ENCODE measurements around the gene TMEM59. TPM values are rescaled to one million over a fixed set of nuclear protein-coding genes. Genes with fewer than 3 reads are reported as not detected.

TMEM59 gene
- total and polyA plus RNA-seq, 2 of the 8 experiments (the other 6 are each of a cell fraction or from before 2014, with no cell fraction given) = 116 to 139 TPM

- Histone ChIP-seq H3K56ac (replicated peaks; ENCODE audit: insufficient read length, low read depth, low read length) (no peak overlapping the region), H3K14ac (ENCODE audit: insufficient read length) (no peak overlapping the region), H4K8ac (ENCODE audit: extremely low read depth, insufficient read depth, low read length) (no peak overlapping the region), H3K4me1 (replicated peaks in 1 of 4; ENCODE audit: control insufficient read depth in 3 of 4, insufficient read depth in 4 of 4, low read length in 3 of 4) (peaks cover 0 to 3% (median 0%) of the 10 kb centered on the region in 4 experiments; a peak in 1 of 7 replicates), H3K27me3 (replicated peaks in 1 of 4; ENCODE audit: control insufficient read depth in 3 of 4, extremely low read depth in 1 of 4, insufficient read depth in 3 of 4, low read length in 3 of 4) (no peaks in the 10 kb centered on the region), H3K23me2 (ENCODE audit: low read depth, low read length) (no peaks in the 10 kb centered on the region), H3K4me3 (ENCODE audit: extremely low read depth in 1 of 4, insufficient read depth in 2 of 4, low read depth in 3 of 4, low read length in 4 of 4) (no peak overlapping the region), H2BK5ac (ENCODE audit: low read depth, low read length) (no peak overlapping the region), H3K18ac (ENCODE audit: extremely low read depth, low read length) (no peak overlapping the region), H2AK5ac (ENCODE audit: low read depth, low read length) (no peak overlapping the region), H4K5ac (ENCODE audit: insufficient read length, low read depth, low read length) (no peak overlapping the region), H3K9ac (replicated peaks in 1 of 4; ENCODE audit: extremely low read depth in 1 of 4, low read depth in 3 of 4, low read length in 3 of 4) (no peak overlapping the region), H2BK120ac (replicated peaks; ENCODE audit: low read depth, low read length) (no peak overlapping the region), H3K4ac (replicated peaks; ENCODE audit: insufficient read length, low read depth, low read length) (no peak overlapping the region), H2BK12ac (ENCODE audit: low read depth, low read length) (no peak overlapping the region), H3K36me3 (ENCODE audit: control insufficient read depth in 2 of 4, insufficient read depth in 4 of 4, low read length in 3 of 4) (no peaks in the 10 kb centered on the region), H2AFZ (ENCODE audit: low read length) (no peak overlapping the region), H3K27ac (ENCODE audit: low read depth, low read length) (no peak overlapping the region), H2BK15ac (ENCODE audit: low read length) (no peak overlapping the region), H3K4me2 (ENCODE audit: insufficient read depth in 1 of 2, low read depth in 2 of 2, low read length in 2 of 2) (no peak overlapping the region), H3K79me2 (ENCODE audit: control insufficient read depth in 1 of 2, insufficient read depth in 2 of 2, low read length in 2 of 2) (no peaks in the 10 kb centered on the region), H3K79me1 (ENCODE audit: low read depth, low read length) (no peaks in the 10 kb centered on the region), H2BK20ac (ENCODE audit: low read length) (no peak overlapping the region), H3K23ac (ENCODE audit: insufficient read length) (no peak overlapping the region), H4K20me1 (replicated peaks in 1 of 2; ENCODE audit: control insufficient read depth in 1 of 2, insufficient read depth in 2 of 2, low read length in 2 of 2) (no peaks in the 10 kb centered on the region), H4K91ac (replicated peaks; ENCODE audit: insufficient read length, low read length) (no peak overlapping the region), H3K9me3 (ENCODE audit: insufficient read depth in 2 of 2, low read depth in 1 of 2, low read length in 1 of 2) (no peaks in the 10 kb centered on the region)
- DNase-seq (ENCODE audit: low read depth in 1 of 2, low spot score in 2 of 2) (peak in 1 of 2 experiments; percentile 41), FAIRE-seq (no peak)
- 78% methylated on average over 8 of the region's 8 CpGs; no CpG with 5 or more reads in 1 of the 2 experiments for WGBS, 2 experiments (ENCODE audit: extremely low coverage in 1 of 2, insufficient coverage in 1 of 2, insufficient read length in 1 of 2, insufficient replicate concordance in 2 of 2, low coverage in 1 of 2, low lambda C conversion rate in 2 of 2, missing lambda C conversion rate in 1 of 2)
- TF ChIP-seq CEBPB (IDR thresholded peaks at IDR 0.05; ENCODE audit: low read depth, low read length) (0 out of 2 replicates have a peak, but pooled peaks have one; percentile 15), KDM1A (IDR thresholded peaks at IDR 0.05; ENCODE audit: borderline replicate concordance, low read length) (peak; percentile 38; the same call in 1 of the 2 replicates), CBX5 (IDR thresholded peaks at IDR 0.05; ENCODE audit: low read depth, low read length) (no peak)
- ChIA-PET CTCF (ENCODE audit: partially characterized antibody) (interaction anchor here (0.6 to 2.3 kb wide), 10 partner anchors 7 to 60 kb away, joined by 3 to 8 read pairs (median 3); partner anchors contain the start of gene TCEANC2), POLR2A (ENCODE audit: partially characterized antibody) (no interaction called here)
These were observed 36.4 kb downstream of the TMEM59 start for GRCh38 chr1:54016343-54017282.
